GM19463 (cell line): Measurements from ENCODE around the gene SMG6.

ENCODE experiments used
- ATAC-seq: cut with Tn5 transposase; IDR thresholded peaks from one replicate; pipeline ENCODE4 v1.9.1; 2021; ENCODE audit warnings: mild to moderate bottlenecking, moderate library complexity; ENCODE audit not compliant: unreplicated experiment

Gene SMG6

GRCh38 chr17:2237950-2238349 is 65.6 kb downstream of the SMG6 start:
- ATAC-seq: no peak

- ATAC-seq: no peak
Observed at GRCh38 chr17:2237521-2237921, 66.1 kb downstream of the SMG6 start.

GRCh38 chr17:2235792-2236366 is 67.7 kb downstream of the SMG6 start:
- no peak for ATAC-seq

GRCh38 chr17:2235265-2235664 is 68.3 kb downstream of the SMG6 start:
- ATAC-seq: no peak

- ATAC-seq: no peak
Observed at GRCh38 chr17:2233441-2233947, 70.1 kb downstream of the SMG6 start.

- ATAC-seq: no peak
Observed at GRCh38 chr17:2232244-2232638, 71.3 kb downstream of the SMG6 start.

- ATAC-seq: no peak
Observed at GRCh38 chr17:2230877-2231276, 72.7 kb downstream of the SMG6 start.

GRCh38 chr17:2227025-2227699 is 76.4 kb downstream of the SMG6 start:
- ATAC-seq: no peak

- ATAC-seq: no peak
Observed at GRCh38 chr17:2223617-2223927, 80.0 kb downstream of the SMG6 start.

- peak; percentile 68 for ATAC-seq
Observed at GRCh38 chr17:2222901-2223616, 80.5 kb downstream of the SMG6 start.

- peak; percentile 2 for ATAC-seq
Observed at GRCh38 chr17:2222301-2222700, 81.3 kb downstream of the SMG6 start.

GRCh38 chr17:2218426-2218825 is 85.2 kb downstream of the SMG6 start:
- ATAC-seq: no peak

- peak; percentile 76 for ATAC-seq
Observed at GRCh38 chr17:2215616-2216364, 87.8 kb downstream of the SMG6 start.

GRCh38 chr17:2214929-2215615 is 88.5 kb downstream of the SMG6 start:
- no peak for ATAC-seq

GRCh38 chr17:2214047-2214928 is 89.3 kb downstream of the SMG6 start:
- ATAC-seq: no peak

GRCh38 chr17:2213291-2213960 is 90.2 kb downstream of the SMG6 start:
- ATAC-seq: no peak

GRCh38 chr17:2212400-2212981 is 91.1 kb downstream of the SMG6 start:
- ATAC-seq: no peak

- no peak for ATAC-seq
Observed at GRCh38 chr17:2211661-2212399, 91.8 kb downstream of the SMG6 start.
